HG03432 (cell line): ENCODE data around the gene ANO2.

Experiments
- ATAC-seq: cut with Tn5 transposase; IDR thresholded peaks from one replicate; pipeline ENCODE4 v1.9.1; 2021; ENCODE audit warnings: mild to moderate bottlenecking, moderate library complexity; ENCODE audit not compliant: unreplicated experiment

Gene ANO2

DNA sequence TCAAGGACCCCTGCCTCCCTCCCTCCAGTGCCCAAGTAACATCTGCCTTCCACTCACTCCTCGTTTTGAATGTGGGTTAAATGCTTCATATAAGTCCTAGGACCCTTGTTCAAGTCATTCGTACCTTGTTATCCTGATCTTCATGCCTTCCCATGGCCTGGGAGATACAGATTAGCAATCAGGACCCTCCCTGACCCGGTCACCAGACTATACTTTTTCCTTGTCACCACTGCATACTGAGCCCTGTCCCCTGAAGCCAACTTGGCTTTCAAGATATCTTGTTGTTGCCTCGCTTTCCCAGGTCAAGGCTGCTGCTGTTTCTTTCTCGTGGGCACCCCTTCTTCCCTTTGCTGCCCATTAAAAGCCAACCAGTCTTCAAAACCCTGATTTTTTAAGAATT, 208.5 kb downstream of the ANO2 start:
- ATAC-seq: no peak

DNA sequence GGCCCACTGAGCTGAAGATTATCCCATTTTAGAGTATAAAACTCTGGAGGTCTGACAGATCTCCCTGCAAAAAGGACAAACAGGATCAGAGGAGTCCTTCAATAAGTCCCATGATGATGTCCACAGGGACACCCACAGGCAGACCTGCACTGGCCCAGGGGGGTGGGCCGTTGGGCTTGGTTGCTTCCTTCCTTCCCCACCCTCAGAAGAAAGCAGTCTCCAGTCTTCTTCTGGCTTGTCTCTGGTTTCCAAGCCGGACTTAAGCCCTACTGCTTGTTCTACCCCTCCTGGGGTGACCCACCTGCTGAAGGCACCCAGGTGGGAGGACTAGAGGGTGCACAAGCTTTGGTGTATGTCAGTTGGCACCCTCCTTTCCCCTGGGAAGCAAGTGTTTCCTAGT, 209.0 kb downstream of the ANO2 start:
- no peak for ATAC-seq

DNA sequence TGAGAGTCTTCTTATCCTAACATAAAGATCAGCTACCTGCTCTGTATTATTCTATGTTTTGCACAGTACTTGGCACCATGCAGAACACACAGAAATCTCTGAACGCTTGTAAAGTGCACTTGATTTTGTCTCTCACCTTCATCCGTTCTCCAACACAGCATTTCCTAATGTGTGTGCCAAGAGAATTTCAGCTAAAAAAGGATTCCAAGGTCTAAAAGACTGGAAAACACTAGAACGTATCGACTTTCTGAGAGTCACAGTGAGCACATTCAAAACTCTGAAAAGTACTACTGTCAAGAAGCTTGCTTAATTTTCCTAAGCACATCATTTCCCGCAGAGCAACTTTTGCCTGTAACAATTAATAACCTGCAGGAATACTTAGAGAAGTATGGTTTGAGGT, 211.1 kb downstream of the ANO2 start:
- ATAC-seq: no peak

DNA sequence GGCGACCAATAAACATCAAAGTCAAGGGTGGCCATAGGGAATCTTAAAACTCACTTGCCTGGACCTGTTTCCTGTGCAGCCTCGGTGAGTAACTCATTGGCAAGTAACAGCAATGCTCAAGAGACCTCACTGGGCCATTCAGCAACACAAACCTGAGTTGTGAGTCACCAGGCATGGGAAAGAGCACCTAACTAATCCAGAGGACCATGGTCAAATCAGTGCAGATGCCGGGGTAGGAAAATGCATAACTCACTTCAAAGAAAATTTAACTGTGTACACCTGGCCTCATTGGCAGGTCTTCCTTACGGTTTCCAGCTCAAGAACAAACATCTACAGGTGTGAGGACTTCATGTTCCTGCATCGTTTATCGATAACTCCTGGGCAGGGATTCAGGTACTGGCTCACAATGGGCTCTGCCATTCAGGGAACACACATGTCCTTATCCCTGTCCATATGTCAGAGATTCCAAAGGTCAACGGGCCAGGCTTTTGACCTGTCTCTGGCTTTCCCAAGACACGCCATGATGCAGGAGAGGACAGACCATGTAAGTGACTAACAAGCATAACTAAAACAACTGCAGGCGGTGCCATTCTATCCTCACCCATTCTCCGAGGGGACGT, 211.8 kb downstream of the ANO2 start:
- ATAC-seq: no peak

DNA sequence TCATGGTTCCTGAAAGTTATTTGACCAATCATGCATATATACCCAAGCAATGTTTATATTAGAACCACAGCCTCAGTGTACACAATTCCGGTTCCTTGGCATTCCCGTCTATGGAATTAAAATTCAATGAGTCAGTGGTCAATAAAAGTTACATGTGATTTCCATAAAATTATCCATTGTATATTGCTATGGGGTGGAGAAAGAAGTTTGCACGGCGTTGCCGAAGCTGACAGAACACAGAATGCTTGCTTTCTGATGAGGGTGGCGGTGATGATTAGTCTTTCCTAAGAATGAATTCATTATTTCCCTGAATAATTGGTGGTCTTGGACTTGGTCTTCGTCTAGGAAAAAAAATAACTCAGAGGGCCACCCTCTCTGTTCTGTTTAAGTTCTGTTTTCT, 214.1 kb downstream of the ANO2 start:
- ATAC-seq: no peak

DNA sequence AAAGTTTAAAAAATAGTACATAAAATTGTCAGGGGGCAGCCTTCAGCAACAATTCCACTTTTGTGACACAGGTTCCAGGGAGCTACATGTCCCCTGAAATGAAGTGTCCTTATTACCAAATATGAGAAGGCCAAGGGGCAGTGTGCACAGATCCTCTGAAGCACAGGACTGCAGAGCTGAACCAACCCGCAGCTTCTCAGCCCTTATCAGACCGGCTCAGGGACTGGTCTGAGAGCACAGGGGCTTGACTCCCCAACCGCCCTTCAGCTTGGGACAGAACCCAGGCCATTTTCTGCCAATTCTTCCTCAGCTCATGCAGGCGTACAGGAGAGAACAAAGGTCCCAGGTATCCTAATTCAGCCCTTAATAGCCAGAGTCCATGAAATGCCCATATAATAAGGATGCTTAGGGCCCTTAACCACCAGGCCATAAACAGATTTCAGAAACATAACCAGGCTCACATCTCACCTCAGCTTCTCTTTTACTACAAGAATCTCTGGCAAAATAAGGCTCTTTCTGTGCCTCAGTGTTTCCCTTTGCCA, 221.3 kb downstream of the ANO2 start:
- no peak for ATAC-seq

DNA sequence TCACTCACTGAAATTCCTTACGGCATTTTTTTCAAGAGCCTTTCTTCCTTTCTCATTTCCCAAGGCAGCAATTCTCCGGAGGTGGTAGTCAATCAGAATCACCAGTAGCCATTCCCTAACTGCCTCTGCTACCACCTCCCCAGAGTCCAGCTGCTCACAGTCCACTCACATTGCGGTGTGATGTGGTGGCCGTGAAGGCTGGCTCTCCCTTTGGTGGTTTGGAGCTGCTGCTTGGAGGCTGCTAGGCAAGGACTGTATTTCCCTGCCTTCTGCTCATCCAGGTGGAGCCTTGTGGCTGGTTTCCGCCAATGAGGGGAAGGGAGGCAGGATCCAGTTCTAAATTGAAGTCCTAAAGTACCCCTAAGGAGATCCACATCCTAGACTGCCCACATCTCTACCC, 222.0 kb downstream of the ANO2 start:
- ATAC-seq: no peak

DNA sequence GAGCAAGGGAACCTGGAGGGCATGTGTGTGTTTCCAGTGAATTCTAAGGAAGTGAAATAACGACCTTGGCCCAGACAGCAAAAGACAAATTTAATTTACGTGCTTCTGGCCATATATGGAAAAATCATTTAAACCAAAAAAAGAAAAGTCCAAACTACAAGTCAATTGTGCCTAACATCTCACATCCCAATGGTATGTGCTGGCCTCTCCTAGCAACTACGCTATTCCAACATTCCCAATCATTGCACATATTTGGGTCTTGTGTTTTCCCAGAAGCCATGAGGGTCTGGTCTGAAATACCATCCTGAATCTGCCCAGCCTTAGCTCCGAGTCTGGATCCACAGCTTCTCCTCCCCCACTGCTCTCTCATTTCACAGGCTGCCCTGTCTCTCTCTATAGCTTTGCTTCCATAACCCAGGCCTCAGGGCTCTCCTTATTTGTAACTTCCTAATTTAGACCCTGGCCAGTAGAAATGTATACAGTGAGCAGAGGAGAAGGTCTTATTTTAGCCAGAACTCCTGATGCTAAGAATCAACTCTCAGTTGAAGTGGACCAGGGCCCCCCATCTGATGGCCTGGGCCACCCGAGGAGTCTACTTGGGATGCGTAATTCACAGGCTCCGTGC, 224.6 kb downstream of the ANO2 start:
- no peak for ATAC-seq

DNA sequence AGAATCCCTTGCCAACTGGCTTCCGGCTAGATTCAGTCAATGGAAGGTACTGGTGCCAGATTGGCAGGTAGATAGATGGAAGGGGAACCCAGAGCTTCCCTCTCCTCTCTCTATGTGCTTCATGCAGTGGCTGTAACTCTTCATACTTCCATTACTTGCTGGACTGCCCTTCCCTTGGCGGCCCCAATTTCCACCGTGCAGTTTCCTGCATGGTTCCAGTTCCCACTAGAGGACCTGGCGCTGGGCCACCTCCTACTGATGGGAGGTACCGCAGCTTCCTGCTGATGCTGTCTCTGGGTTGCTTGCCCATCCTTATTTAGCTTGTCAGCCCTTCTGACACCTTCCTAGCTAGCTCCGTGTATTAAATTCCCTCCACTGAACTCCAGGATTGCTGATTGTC, 226.4 kb downstream of the ANO2 start:
- no peak for ATAC-seq

DNA sequence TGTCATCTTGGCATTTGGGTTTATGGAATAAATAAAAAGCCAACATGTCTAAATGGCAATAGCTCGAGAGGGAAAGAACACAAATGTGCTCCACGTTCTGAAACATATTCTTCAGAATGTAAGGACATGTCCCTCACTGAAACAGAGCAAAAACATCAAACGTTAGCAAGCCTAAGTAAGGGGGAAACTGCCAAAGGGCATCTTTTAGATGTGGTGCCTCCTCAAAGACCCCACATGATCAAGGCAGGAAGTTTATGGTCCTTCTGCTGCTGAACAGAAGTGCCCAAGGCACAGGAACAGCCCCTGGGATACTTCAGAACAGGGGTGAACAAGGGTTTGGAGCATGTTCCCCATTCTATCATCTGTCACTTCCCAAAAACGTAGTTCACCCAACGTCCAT, 227.0 kb downstream of the ANO2 start:
- no peak for ATAC-seq

DNA sequence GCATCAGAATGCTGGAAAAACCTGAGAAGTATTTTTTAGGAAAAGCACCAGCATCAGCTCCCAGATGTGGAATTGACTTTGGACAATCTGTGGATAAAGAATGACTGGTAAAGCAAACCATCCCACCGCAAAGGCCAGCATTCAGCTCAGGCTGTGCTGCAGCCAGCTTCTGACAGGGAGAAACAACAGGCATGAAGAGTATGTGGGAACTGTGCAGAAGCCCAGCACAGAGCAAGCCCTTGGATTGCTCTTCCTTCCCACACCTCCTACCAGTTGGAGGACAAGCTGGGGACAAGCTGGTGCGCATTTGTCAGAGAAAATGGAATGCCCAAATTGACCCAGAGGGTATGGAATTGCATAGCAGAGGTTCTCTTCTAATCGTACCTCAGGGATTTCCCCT, 228.1 kb downstream of the ANO2 start:
- no peak for ATAC-seq

DNA sequence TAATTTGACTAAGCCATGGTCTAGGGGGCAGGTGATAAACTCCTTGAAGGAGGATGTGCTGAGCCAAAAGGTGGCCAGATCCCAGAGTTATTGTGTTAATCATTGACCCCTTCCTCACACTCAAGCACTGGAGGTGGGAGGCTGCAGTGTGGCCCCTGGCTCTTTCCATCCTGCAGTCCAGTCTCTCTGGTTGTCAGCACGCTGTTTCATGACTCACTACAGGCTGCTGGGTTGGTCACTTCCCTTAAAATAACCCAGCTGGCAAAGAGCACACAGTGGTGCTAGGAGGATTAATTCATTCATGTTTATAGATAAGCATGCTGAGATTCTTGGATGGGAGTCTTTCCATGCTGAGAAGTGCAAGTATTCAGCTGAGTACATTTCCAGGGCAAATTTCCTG, 228.9 kb downstream of the ANO2 start:
- no peak for ATAC-seq

DNA sequence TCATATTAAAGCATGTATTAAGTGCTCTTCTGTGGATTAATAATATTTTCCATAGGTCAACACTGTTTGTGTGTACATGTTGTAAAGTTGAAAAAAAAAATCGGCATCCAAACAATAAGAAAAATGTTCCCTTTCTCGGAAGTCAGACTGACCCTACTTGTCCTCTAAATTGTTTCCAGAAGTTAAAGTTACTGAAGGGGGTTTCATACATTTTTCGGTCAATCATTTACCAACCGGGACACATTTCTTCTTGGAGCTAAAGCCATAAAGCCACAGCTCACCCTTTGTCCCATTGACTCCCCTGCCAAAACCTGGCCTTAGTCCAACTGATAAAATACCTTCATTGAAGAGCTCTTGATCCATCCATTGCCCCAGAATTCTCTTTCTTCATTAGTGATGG, 230.0 kb downstream of the ANO2 start:
- no peak for ATAC-seq

DNA sequence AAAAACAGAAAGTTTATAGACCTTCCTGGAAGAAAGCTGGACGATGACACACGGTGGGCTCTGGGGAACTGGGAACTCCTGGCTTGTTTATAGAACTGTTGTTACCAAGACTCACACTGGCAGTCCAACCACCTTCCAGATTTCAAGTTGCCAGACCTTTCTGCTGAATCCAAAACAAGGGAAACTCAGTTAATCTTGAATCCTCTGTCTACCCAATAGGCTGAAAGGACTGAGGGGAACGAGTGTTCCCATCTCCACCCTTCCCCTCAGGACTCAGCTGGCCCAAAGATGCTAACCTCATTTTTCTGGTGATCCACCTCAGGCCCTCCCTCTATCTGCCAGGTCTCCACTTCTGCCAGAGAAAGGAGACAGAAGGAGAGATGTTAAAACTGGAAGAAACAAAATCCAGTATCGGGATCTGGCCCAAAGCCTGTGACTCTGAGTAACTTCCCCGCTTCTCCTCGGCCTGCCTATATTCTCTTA, 231.4 kb downstream of the ANO2 start:
- no peak for ATAC-seq

DNA sequence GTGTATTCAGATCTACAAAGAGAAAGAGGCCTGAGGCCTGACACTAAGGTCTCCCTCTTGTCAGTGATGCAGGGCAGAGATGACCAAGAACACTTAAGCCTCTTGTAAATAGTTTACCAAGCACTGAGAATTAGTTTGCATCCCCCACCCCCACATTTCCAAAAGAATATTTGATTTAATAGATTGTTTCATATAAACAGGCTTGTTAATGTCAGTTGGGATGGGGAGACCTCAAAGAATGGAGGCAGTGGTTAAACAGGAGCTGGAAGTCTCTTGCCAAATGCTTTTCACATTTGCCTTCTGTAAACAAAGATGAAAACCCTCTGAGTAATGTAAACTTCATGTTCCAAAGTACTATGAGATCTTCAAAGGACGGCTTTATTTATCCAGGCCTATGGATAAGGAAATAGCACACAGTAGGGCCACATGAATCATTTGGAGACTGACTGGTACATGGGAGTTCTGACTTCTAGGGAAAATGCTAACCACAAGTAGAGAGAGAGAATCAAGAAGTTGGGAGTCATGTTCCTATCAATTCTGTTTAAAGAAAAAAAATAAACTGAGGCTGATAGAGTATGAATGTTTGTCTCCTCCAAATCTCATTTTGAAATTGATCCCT, 234.7 kb downstream of the ANO2 start:
- ATAC-seq: no peak

DNA sequence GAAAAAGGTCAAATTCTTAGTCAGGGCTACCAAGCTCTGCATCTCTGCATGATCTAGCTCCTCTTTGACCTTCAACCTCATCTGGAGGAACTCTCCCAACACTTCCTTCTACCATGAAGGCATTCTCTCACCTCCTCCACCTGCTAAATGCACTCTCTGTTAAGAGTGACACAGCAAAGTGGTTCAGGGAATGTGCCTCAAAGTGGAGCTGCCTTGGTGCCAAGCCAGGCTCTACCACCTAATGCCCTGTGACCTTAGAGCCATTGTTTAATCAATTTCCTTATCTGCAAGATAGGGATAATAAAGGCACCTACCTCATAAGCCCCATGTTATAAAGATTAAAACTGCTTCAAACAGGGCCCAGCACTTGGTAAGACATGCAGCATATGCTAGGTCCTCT, 236.7 kb downstream of the ANO2 start:
- no peak for ATAC-seq

DNA sequence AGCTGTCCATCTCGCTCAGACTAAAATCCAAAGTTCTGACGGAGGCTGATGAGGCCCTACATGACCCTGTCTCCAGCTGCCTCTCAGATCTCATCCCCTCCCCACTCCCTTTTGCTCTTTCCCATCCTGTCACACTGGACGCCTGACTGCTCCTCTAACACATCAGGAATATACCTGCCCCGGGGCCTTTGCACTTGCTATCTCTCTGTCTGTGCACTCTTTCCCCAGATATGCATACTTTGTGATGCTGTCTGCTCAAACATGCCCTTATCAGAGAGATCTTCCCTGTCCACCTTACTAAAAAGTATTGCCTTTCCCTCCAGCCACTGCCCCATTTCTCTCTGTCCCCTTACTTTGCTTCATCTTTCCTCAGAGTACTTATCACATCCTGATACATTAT, 238.8 kb downstream of the ANO2 start:
- no peak for ATAC-seq

DNA sequence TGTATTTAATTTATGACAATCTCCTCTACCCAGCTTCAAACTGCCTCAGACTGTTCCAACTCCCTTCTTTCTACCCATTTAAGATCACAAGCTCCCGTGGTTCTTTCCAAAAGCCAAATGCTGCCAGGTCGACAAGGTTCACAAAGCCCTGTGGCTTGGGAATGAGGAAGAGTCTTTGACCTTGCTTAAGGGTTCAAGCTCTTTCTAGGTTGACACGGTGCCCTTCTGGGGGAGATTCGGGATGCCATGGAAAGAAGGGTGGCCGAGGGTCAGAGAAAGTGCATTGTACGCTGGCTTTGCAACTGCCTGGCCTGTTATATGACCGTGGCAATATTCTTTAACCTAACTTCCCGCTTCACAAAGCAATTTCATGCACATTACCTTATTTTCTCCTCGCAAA, 239.3 kb downstream of the ANO2 start:
- ATAC-seq: no peak

DNA sequence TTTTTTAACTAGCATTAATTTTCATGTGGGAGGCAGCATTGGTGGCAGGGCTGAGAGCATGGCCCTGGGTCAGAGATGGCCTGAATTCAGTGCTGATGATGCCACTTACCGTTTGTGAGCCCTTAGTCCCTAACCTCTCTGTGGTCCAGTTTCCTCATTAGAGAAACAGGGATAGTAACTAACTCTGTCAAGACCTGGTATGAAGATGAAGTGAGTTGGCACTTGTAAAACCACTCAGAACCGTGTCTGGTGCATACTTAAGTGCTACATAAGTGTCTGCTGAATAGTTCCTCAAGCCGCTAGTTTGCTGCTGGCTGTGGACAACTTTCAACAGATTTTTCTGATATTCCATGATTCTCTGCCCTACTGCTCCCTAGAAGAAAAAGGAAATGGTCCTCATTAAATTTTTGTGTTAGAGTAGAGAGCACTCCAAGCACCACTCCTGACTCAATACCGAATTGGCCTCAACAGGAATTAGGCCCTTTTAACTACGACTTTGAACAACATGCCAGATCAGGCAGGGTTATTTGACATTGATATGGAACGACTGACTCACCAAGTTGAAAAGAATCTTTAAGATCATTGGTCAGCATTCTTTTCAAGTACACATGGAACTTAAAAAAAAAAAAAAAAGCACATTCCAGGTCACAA, 250.2 kb downstream of the ANO2 start:
- ATAC-seq: no peak

DNA sequence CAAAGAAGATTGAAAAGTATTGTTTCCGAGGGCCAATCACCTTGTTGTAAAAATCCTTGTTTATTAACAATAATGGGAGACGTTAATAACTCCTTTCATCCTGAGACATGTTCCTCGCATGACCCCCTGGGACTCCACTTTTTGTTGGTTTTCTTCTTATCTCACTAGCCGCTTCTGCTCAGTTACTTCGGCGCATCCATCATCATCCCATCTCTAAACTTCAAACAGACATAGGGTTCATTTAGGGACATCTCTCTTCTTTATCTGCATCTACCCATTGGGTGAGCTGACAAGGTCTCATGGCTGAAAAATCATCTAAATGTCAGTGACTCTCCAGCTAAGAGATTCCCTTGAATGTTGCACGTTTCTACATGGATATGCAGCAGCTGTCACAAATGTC, 252.2 kb downstream of the ANO2 start:
- ATAC-seq: no peak

DNA sequence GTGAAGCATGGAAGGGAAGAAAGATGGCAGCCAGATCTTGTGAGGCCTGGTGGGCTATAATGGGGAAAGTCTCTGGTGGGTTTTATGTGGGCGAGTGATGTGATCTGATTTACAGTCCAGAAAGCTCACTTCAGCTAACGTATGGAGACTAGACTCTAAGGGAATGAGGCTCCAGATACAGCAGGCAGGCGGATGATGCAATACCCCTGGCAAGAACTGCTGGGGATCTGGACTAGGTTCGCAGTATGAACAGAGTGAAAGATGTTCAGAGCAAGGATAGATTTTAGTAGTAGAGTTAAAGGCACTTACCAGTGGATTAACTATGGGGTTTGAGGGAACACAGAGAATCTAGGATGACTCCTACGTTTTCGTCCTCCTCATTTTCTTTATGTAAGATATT, 253.1 kb downstream of the ANO2 start:
- no peak for ATAC-seq

DNA sequence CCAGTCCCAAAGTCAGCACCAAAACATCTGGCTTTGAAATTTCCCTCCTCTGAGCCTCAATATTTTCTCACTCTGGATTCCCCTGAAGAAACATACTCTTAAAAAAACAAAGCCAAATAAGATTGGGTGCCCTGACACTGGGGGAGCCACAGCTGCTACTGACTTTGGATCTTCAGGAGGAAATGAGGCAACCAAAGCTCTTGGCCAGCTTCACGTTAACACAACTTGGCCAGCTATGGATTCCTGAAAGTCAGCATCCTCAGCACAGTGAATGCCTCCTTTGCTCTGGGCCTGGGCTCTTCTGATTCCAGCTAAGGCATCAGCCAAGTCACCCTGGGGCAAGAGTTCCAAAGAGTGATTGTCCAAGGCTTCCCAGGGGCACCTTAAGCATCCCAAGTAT, 254.8 kb downstream of the ANO2 start:
- ATAC-seq: no peak
